Measurements from ENCODE around the gene RNF144A.

GRCh38 chr2:6965071-6965795, 48.0 kb downstream of the RNF144A start:
- TF ChIP-seq CTCF (IDR thresholded peaks at IDR 0.05 in 2 of 3, conservative IDR thresholded peaks at IDR 0.05 in 1 of 3; ENCODE audit: borderline replicate concordance in 1 of 3, insufficient read depth in 1 of 3, low read depth in 2 of 3, low read length in 2 of 3): no peak
- TF ChIP-seq, protein P1, sequence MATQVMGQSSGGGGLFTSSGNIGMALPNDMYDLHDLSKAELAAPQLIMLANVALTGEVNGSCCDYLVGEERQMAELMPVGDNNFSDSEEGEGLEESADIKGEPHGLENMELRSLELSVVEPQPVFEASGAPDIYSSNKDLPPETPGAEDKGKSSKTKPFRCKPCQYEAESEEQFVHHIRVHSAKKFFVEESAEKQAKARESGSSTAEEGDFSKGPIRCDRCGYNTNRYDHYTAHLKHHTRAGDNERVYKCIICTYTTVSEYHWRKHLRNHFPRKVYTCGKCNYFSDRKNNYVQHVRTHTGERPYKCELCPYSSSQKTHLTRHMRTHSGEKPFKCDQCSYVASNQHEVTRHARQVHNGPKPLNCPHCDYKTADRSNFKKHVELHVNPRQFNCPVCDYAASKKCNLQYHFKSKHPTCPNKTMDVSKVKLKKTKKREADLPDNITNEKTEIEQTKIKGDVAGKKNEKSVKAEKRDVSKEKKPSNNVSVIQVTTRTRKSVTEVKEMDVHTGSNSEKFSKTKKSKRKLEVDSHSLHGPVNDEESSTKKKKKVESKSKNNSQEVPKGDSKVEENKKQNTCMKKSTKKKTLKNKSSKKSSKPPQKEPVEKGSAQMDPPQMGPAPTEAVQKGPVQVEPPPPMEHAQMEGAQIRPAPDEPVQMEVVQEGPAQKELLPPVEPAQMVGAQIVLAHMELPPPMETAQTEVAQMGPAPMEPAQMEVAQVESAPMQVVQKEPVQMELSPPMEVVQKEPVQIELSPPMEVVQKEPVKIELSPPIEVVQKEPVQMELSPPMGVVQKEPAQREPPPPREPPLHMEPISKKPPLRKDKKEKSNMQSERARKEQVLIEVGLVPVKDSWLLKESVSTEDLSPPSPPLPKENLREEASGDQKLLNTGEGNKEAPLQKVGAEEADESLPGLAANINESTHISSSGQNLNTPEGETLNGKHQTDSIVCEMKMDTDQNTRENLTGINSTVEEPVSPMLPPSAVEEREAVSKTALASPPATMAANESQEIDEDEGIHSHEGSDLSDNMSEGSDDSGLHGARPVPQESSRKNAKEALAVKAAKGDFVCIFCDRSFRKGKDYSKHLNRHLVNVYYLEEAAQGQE (IDR thresholded peaks at IDR 0.05; ENCODE audit: low read depth): no peak
- no peak for TF ChIP-seq EZH2phosphoT487 (IDR thresholded peaks at IDR 0.05; ENCODE audit: borderline replicate concordance)
- TF ChIP-seq EZH2 (IDR thresholded peaks at IDR 0.05): no peak
- no peak for TF ChIP-seq MAX (IDR thresholded peaks at IDR 0.05)
- TF ChIP-seq CEBPB (IDR thresholded peaks at IDR 0.05; ENCODE audit: low read depth): no peak
- no peak for TF ChIP-seq POLR2AphosphoS5 (IDR thresholded peaks at IDR 0.05; ENCODE audit: low read depth, low read length)
- no peak for TF ChIP-seq CBX3 (IDR thresholded peaks at IDR 0.05; ENCODE audit: low read depth)
- no peak for TF ChIP-seq FOSL1 (IDR thresholded peaks at IDR 0.05; ENCODE audit: low read depth)
- no peak for TF ChIP-seq POLR2A (IDR thresholded peaks at IDR 0.05; ENCODE audit: borderline replicate concordance, extremely low read depth, insufficient read depth, insufficient read length)
- TF ChIP-seq TCF7L2 (IDR thresholded peaks at IDR 0.05; ENCODE audit: borderline replicate concordance, extremely low read depth, insufficient read depth, insufficient read length): no peak

Data from HCT116 (cell line).